ENCODE results near the gene MYH15. TPM values are rescaled to one million over a fixed set of nuclear protein-coding genes. Genes with fewer than 3 reads are reported as not detected.

MYH15 gene
- total RNA-seq, 1 donor from 2014 or later, result 1.0 TPM

DNA sequence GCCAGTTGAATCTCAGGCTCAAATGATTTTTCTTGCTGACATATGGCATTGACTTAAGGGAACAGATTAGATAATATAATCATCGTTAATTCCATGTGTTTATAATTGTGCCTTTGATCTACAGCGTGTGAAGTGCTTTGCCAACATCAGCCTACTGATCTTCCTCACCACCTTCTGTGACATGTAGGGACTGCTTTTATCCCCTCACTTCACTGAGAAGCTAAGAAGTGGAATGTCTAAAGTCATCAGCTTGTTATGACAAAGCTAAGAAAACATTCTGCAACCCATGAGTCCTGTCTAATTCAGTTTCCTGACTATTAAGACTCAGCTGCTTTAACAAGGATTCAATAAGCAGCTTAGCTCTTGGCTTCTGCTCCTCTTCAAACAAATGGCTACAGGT is 106.0 kb downstream of the MYH15 start:
- Mint-ChIP-seq H3K9me3 (ENCODE audit: unreplicated experiment) (no peaks in the 10 kb centered on the region), H3K4me1 (ENCODE audit: low read depth, unreplicated experiment) (peaks cover 23% of the 10 kb centered on the region), H3K4me3 (ENCODE audit: unreplicated experiment) (no peak overlapping the region), H3K27me3 (ENCODE audit: unreplicated experiment) (no peaks in the 10 kb centered on the region), H3K36me3 (ENCODE audit: unreplicated experiment) (no peaks in the 10 kb centered on the region), H3K27ac (ENCODE audit: unreplicated experiment) (peak overlapping the region; percentile 7)
- TF ChIP-seq, protein P1, sequence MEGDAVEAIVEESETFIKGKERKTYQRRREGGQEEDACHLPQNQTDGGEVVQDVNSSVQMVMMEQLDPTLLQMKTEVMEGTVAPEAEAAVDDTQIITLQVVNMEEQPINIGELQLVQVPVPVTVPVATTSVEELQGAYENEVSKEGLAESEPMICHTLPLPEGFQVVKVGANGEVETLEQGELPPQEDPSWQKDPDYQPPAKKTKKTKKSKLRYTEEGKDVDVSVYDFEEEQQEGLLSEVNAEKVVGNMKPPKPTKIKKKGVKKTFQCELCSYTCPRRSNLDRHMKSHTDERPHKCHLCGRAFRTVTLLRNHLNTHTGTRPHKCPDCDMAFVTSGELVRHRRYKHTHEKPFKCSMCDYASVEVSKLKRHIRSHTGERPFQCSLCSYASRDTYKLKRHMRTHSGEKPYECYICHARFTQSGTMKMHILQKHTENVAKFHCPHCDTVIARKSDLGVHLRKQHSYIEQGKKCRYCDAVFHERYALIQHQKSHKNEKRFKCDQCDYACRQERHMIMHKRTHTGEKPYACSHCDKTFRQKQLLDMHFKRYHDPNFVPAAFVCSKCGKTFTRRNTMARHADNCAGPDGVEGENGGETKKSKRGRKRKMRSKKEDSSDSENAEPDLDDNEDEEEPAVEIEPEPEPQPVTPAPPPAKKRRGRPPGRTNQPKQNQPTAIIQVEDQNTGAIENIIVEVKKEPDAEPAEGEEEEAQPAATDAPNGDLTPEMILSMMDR (IDR thresholded peaks at IDR 0.05; ENCODE audit: partially characterized antibody, unreplicated experiment), result no peak
- no peak for DNase-seq

DNA sequence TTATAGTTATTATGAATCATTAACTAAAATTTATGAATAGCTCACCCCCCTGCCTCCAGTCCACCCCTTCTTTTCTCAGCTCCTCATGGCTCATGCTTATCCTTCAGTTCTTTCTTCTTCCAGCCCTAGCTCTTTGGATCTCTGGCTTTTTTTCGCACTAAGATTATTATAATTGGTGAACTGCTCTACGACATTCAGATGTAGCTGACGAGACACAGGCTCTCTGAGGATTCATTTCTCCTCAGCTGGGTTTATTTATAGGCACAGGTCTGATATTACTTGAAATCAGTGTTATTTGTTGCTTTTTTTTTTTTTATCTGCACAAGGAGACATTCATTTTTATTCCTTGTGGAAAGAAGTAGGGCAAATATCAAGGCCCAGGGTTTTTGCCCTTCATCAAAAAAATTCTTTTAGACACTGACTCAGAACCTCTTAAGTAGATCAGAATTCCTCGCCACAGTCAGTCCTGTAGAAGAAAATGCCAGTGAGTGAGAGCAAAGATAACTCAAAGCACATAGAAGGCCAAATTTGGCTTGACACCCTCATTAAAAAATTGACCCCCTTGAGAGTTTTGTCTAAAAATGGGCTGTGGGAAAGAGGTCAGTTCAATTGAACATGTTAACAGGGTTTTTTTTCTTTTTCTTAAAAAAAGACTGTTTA is 106.6 kb downstream of the MYH15 start:
- Mint-ChIP-seq H3K36me3 (ENCODE audit: unreplicated experiment) (no peaks in the 10 kb centered on the region), H3K4me1 (ENCODE audit: low read depth, unreplicated experiment) (peaks cover 23% of the 10 kb centered on the region), H3K27me3 (ENCODE audit: unreplicated experiment) (no peaks in the 10 kb centered on the region), H3K9me3 (ENCODE audit: unreplicated experiment) (peaks cover 2% of the 10 kb centered on the region), H3K4me3 (ENCODE audit: unreplicated experiment) (no peak overlapping the region), H3K27ac (ENCODE audit: unreplicated experiment) (no peak overlapping the region)
- no peak for DNase-seq
- TF ChIP-seq, protein P1 (IDR thresholded peaks at IDR 0.05; ENCODE audit: partially characterized antibody, unreplicated experiment), result no peak

DNA sequence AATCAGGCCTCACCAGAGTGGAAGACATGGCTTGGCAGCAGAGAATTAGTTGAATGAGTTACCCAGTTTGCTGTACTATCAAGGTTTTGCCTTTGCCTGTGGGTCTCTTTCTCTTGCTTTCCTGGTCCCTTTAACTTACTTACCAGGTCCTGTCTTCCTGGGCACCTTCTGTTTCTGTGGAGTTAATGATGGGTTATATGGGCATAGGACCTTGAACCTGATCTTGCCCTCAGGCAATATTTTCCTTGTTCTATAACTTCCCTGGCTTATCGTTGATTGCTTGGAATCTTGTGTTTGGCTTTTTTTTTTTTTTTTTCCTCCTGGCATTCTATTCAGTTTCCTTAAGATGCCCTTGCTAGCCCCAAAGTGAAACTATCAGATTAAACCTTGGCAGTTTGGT is 107.2 kb downstream of the MYH15 start:
- Mint-ChIP-seq H3K27ac (ENCODE audit: unreplicated experiment) (no peak overlapping the region), H3K4me3 (ENCODE audit: unreplicated experiment) (no peak overlapping the region), H3K27me3 (ENCODE audit: unreplicated experiment) (no peaks in the 10 kb centered on the region), H3K36me3 (ENCODE audit: unreplicated experiment) (no peaks in the 10 kb centered on the region), H3K4me1 (ENCODE audit: low read depth, unreplicated experiment) (peaks cover 23% of the 10 kb centered on the region), H3K9me3 (ENCODE audit: unreplicated experiment) (peaks cover 2% of the 10 kb centered on the region)
- DNase-seq, result no peak
- TF ChIP-seq, protein P1 (IDR thresholded peaks at IDR 0.05; ENCODE audit: partially characterized antibody, unreplicated experiment), result no peak

DNA sequence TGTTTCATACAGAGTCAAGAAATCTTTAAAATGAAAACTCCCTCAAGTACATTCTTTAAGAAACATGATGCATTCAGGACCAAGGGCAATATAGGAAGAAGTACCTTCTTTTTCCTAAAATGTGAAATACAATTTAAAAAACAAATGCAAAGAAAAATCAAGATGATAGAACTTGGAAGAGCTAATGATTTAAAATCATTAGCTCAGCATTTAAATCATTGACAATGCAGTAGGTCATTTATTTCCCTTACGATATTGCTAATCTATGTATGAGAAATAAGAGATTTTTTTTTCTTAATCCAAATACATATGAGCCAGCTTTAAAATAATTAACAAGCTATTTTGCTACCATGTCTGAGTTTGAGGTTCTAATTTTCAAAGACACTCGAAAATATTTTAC is 108.6 kb downstream of the MYH15 start:
- no peak for DNase-seq
- H3K4me1 Mint-ChIP-seq (ENCODE audit: low read depth, unreplicated experiment), result peaks cover 22% of the 10 kb centered on the region
- H3K27me3 Mint-ChIP-seq (ENCODE audit: unreplicated experiment), result no peaks in the 10 kb centered on the region
- TF ChIP-seq, protein P1 (IDR thresholded peaks at IDR 0.05; ENCODE audit: partially characterized antibody, unreplicated experiment), result no peak
- H3K4me3 Mint-ChIP-seq (ENCODE audit: unreplicated experiment), result no peak overlapping the region
- no peaks in the 10 kb centered on the region for H3K36me3 Mint-ChIP-seq (ENCODE audit: unreplicated experiment)
- H3K27ac Mint-ChIP-seq (ENCODE audit: unreplicated experiment), result no peak overlapping the region
- H3K9me3 Mint-ChIP-seq (ENCODE audit: unreplicated experiment), result peaks cover 2% of the 10 kb centered on the region

DNA sequence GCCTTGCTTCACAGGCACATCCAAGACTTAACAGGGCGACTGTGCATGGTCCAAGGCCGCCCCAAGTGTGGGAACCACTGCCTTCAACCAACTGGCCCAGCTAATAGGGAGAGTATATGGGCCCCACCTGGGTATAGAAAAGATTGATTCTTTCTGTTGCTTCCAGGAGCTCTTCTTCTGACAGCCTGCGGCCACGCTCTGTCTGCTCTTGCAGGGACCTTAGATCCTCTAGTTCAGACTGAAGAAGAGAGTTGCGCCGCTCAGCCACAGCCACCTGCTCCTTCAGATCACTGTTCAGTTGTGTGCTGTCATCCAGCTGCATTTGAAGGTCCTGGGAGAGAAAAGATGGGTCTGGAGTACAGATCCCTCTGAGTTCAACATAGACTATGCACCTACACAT is 111.9 kb downstream of the MYH15 start:
- Mint-ChIP-seq H3K4me3 (ENCODE audit: unreplicated experiment) (no peak overlapping the region), H3K36me3 (ENCODE audit: unreplicated experiment) (no peaks in the 10 kb centered on the region), H3K9me3 (ENCODE audit: unreplicated experiment) (peaks cover 2% of the 10 kb centered on the region), H3K27me3 (ENCODE audit: unreplicated experiment) (no peaks in the 10 kb centered on the region), H3K4me1 (ENCODE audit: low read depth, unreplicated experiment) (no peaks in the 10 kb centered on the region), H3K27ac (ENCODE audit: unreplicated experiment) (no peak overlapping the region)
- TF ChIP-seq, protein P1 (IDR thresholded peaks at IDR 0.05; ENCODE audit: partially characterized antibody, unreplicated experiment), result no peak
- no peak for DNase-seq
